Measurements from ENCODE around the gene PPP3CA.

Gene PPP3CA

DNA sequence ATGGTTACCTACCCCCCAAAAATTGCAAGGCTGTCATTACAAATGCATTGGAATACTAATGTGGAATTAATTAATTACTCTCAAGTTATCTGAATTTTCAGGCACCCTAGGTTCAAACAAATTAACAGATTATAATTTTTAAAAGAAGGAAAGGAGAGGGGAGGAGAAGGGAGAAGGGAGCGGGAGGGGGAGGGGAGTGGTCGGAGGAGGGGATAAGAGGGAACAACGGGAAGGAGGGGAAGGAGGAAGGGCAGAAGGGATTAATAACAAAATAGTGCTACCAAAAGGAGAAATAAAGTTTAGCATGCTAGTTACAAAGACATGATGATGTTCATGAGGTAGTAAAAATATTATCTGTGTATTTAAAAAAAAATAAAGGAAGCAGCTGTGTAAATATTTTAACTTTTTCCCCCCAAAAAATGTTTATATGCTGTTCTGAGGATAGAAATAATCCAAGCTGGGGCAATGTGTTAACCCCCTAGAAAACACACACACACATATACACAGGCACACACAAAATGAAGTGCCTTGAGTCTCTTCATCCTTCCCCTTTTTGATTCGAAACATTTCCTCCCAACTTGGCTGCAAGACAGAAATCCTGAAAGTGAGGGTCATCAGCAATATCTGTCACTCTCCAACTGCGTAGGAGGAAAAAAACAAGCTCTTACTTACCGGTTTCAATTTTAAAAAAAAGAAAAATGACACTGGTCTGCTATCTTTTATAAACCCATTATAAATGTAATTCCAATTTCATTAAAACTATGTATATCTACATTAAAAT is 58.8 kb downstream of the PPP3CA start:
- H3K36me3 ChIP-seq: no peaks in the 10 kb centered on the region
- DNase-seq: no peak
- TF ChIP-seq, protein P1, sequence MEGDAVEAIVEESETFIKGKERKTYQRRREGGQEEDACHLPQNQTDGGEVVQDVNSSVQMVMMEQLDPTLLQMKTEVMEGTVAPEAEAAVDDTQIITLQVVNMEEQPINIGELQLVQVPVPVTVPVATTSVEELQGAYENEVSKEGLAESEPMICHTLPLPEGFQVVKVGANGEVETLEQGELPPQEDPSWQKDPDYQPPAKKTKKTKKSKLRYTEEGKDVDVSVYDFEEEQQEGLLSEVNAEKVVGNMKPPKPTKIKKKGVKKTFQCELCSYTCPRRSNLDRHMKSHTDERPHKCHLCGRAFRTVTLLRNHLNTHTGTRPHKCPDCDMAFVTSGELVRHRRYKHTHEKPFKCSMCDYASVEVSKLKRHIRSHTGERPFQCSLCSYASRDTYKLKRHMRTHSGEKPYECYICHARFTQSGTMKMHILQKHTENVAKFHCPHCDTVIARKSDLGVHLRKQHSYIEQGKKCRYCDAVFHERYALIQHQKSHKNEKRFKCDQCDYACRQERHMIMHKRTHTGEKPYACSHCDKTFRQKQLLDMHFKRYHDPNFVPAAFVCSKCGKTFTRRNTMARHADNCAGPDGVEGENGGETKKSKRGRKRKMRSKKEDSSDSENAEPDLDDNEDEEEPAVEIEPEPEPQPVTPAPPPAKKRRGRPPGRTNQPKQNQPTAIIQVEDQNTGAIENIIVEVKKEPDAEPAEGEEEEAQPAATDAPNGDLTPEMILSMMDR (IDR thresholded peaks at IDR 0.05): no peak
- no peaks in the 10 kb centered on the region for H3K27me3 ChIP-seq
- H3K4me1 ChIP-seq: peaks cover 0 to 49% (median 20%) of the 10 kb centered on the region in 4 donors
- H3K27ac ChIP-seq: no peak overlapping the region
- H3K4me3 ChIP-seq: no peak overlapping the region
- no peaks in the 10 kb centered on the region for H3K9me3 ChIP-seq
- intact Hi-C loops (cut with DNase I; ENCODE audit: low total_unique reads): no loop called here

GRCh38 chr4:101287324-101287723 is 60.0 kb downstream of the PPP3CA start:
- DNase-seq: no peak
- TF ChIP-seq, protein P1 (IDR thresholded peaks at IDR 0.05): no peak
- Histone ChIP-seq H3K4me3 (no peak overlapping the region), H3K27me3 (no peaks in the 10 kb centered on the region), H3K27ac (no peak overlapping the region), H3K36me3 (no peaks in the 10 kb centered on the region), H3K9me3 (no peaks in the 10 kb centered on the region), H3K4me1 (peaks cover 0 to 37% (median 13%) of the 10 kb centered on the region in 4 donors)
- intact Hi-C loops (cut with DNase I; ENCODE audit: low total_unique reads): no loop called here

DNA sequence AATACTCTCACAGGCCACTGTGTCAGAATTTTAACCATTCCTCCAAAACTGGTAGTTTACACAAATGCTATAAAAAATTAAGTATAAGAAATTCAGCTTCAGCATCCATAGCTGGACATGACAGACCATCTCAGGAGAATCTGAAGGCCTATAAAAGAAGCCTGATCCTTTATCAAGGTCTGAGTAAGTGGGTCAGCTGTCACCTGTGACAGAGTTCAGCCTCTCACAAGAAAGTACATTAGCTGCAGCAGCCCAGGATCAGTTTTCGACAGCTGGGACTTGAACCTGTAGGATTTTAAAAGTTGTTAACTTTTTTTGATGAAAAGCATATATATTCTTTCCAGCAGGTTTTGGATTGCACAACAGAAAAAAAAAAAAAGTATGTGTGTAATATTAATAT is 60.7 kb downstream of the PPP3CA start:
- Histone ChIP-seq H3K36me3 (no peaks in the 10 kb centered on the region), H3K9me3 (no peaks in the 10 kb centered on the region), H3K27ac (no peak overlapping the region), H3K4me1 (peaks cover 0 to 30% (median 13%) of the 10 kb centered on the region in 4 donors), H3K4me3 (no peak overlapping the region), H3K27me3 (no peaks in the 10 kb centered on the region)
- no peak for DNase-seq
- TF ChIP-seq, protein P1 (IDR thresholded peaks at IDR 0.05): no peak
- intact Hi-C loops (cut with DNase I; ENCODE audit: low total_unique reads): no loop called here

- Histone ChIP-seq H3K27me3 (no peaks in the 10 kb centered on the region), H3K36me3 (no peaks in the 10 kb centered on the region), H3K4me1 (peaks cover 0 to 25% (median 13%) of the 10 kb centered on the region in 4 donors), H3K27ac (no peak overlapping the region), H3K4me3 (no peak overlapping the region), H3K9me3 (no peaks in the 10 kb centered on the region)
- TF ChIP-seq, protein P1 (IDR thresholded peaks at IDR 0.05): no peak
- intact Hi-C loops (cut with DNase I; ENCODE audit: low total_unique reads): no loop called here
- no peak for DNase-seq
Measured at GRCh38 chr4:101285985-101286384, 61.3 kb downstream of the PPP3CA start.

GRCh38 chr4:101284546-101284945 is 62.8 kb downstream of the PPP3CA start:
- no peak for DNase-seq
- Histone ChIP-seq H3K9me3 (no peaks in the 10 kb centered on the region), H3K36me3 (no peaks in the 10 kb centered on the region), H3K27me3 (no peaks in the 10 kb centered on the region), H3K27ac (no peak overlapping the region), H3K4me3 (no peak overlapping the region), H3K4me1 (peaks cover 0 to 20% (median 13%) of the 10 kb centered on the region in 4 donors)
- intact Hi-C loops (cut with DNase I; ENCODE audit: low total_unique reads): no loop called here
- TF ChIP-seq, protein P1 (IDR thresholded peaks at IDR 0.05): no peak

All from tibial artery (tissue), 4 donors.